GM12878 (cell line): ENCODE results near the gene AGAP3. TPM values are rescaled to one million over a fixed set of nuclear protein-coding genes. Genes with fewer than 3 reads are reported as not detected.

Source experiments
- ATAC-seq: fragments of 200-7000 bp; cut with Tn5 transposase; 3 replicates; pipeline ENCODE4 v1.9.1; 2020; ENCODE audit warnings: mild to moderate bottlenecking, moderate library complexity
- BruUV-seq: library from RNA; stranded (reverse); fragments of 400-500 nt; replicated peaks from 2 replicates; lab custom pipeline; 2021; lab: Mats Ljungman, UMichigan
- CTCF ChIA-PET: fragments of 300-600 bp; sonication (Branson Sonifier 250); formaldehyde crosslinking; extraction: SDS; loops from one replicate; lab custom pipeline; 2021; ENCODE audit warnings: inconsistent platforms; lab: Yijun Ruan, JAX
- POLR2A ChIA-PET: fragments of 350-600 bp; formaldehyde crosslinking; extraction: SDS; loops from one replicate; lab custom pipeline; 2021; ENCODE audit warnings: inconsistent platforms; lab: Charles Lee
- RAD21 ChIA-PET: fragments of 300-600 bp; sonication (Branson Sonifier 250); formaldehyde crosslinking; loops from one replicate; lab custom pipeline; 2023; ENCODE audit warnings: antibody characterized with exemption; ENCODE audit not compliant: unreplicated experiment; lab: Charles Lee
- SMC1A ChIA-PET: fragments of 300-600 bp; sonication (Branson Sonifier 250); formaldehyde crosslinking; loops from one replicate; lab custom pipeline; 2023; ENCODE audit not compliant: unreplicated experiment, uncharacterized antibody; lab: Charles Lee
- DNase-seq: peaks from one replicate; pipeline ENCODE4 v3.0.0-alpha.2; 2011; ENCODE audit warnings: low read depth, low spot score
- FAIRE-seq: peaks from 3 replicates; lab custom pipeline; 2011; peaks lifted over from hg19 to GRCh38; lab: Jason Lieb, UNC
- H2AFZ ChIP-seq: 2 replicates; pipeline ENCODE4 v1.6.0; 2011; ENCODE audit warnings: low read depth, low read length, control low read depth; ENCODE audit not compliant: control insufficient read depth
- H3K27ac ChIP-seq: 2 replicates; pipeline ENCODE4 v1.5.1; 2011; ENCODE audit warnings: control low read depth; ENCODE audit not compliant: control insufficient read depth, insufficient read depth
- H3K27me3 ChIP-seq, 2 experiments: replicated peaks in 1 of 2; 2 replicates each; pipeline versions ENCODE4 v1.6.0 to v1.6.1; 2011; ENCODE audit warnings: low read length in 1 of 2; ENCODE audit not compliant: control insufficient read depth in 2 of 2, insufficient read depth in 2 of 2
- H3K36me3 ChIP-seq, 2 experiments: 2 replicates each; pipeline ENCODE4 v1.5.1; 2011; ENCODE audit warnings: low read length in 1 of 2; ENCODE audit not compliant: control insufficient read depth in 2 of 2, insufficient read depth in 2 of 2
- H3K4me1 ChIP-seq: 2 replicates; pipeline ENCODE4 v1.6.1; 2011; ENCODE audit warnings: mild to moderate bottlenecking, low read length, moderate library complexity, mixed read lengths; ENCODE audit not compliant: control insufficient read depth, insufficient read depth
- H3K4me2 ChIP-seq: 2 replicates; pipeline ENCODE4 v1.6.0; 2011; ENCODE audit warnings: control low read depth; ENCODE audit not compliant: control insufficient read depth, insufficient read depth
- H3K4me3 ChIP-seq: fragments of 200-600 bp; sonication (generic); 2 replicates; pipeline ENCODE4 v1.5.1; 2016
- H3K79me2 ChIP-seq: 2 replicates; pipeline ENCODE4 v1.6.0; 2011; ENCODE audit warnings: low read length; ENCODE audit not compliant: control insufficient read depth, insufficient read depth
- H3K9ac ChIP-seq: 2 replicates; pipeline ENCODE4 v1.8.0; 2011; ENCODE audit warnings: low read length, control low read depth, mixed read lengths; ENCODE audit not compliant: control insufficient read depth, insufficient read depth
- H3K9me3 ChIP-seq: replicated peaks from 3 replicates; pipeline ENCODE4 v1.5.1; 2011; ENCODE audit warnings: mild to moderate bottlenecking, low read length; ENCODE audit not compliant: control insufficient read depth, insufficient read depth
- H4K20me1 ChIP-seq: 2 replicates; pipeline ENCODE4 v1.6.0; 2011; ENCODE audit not compliant: control insufficient read depth, insufficient read depth
- BHLHE40 ChIP-seq, 2 experiments: fragments of 450-650 bp in 1 of 2; IDR thresholded peaks; 2 replicates each; pipeline ENCODE4 v1.6.1; 2011 to 2017; ENCODE audit warnings: low read depth in 2 of 2, borderline replicate concordance in 1 of 2, improper control_type of control experiment in 1 of 2, low read length in 1 of 2, mild to moderate bottlenecking in 1 of 2
- CHD4 ChIP-seq: fragments of 200-600 bp; sonication (generic); IDR thresholded peaks from 2 replicates; pipeline ENCODE4 v1.6.1; 2016; ENCODE audit warnings: mild to moderate bottlenecking
- EZH2 ChIP-seq: IDR thresholded peaks from 2 replicates; pipeline ENCODE4 v1.6.1; 2012; ENCODE audit warnings: low read depth, mild to moderate bottlenecking, control low read depth, inconsistent platforms, low read length, borderline replicate concordance; ENCODE audit not compliant: control insufficient read depth
- IKZF1 ChIP-seq: fragments of 450-650 bp; conservative IDR thresholded peaks from 2 replicates; pipeline ENCODE4 v1.6.1; 2017; ENCODE audit warnings: antibody characterized with exemption, mild to moderate bottlenecking
- IRF5 ChIP-seq: fragments of 450-650 bp; IDR thresholded peaks from 2 replicates; pipeline ENCODE4 v1.6.1; 2017; ENCODE audit warnings: borderline replicate concordance
- LARP7 ChIP-seq: fragments of 450-650 bp; IDR thresholded peaks from 2 replicates; pipeline ENCODE4 v1.6.1; 2017; ENCODE audit warnings: mild to moderate bottlenecking
- NFXL1 ChIP-seq: fragments of 450-650 bp; IDR thresholded peaks from 2 replicates; pipeline ENCODE4 v1.6.1; 2017; ENCODE audit warnings: antibody characterized with exemption, mild to moderate bottlenecking, borderline replicate concordance
- POLR2AphosphoS2 ChIP-seq: IDR thresholded peaks from 2 replicates; pipeline ENCODE4 v1.6.1; 2011; ENCODE audit warnings: low read depth, mild to moderate bottlenecking, low read length, improper control_type of control experiment, moderate library complexity
- SMAD5 ChIP-seq: IDR thresholded peaks from 2 replicates; pipeline ENCODE4 v1.6.1; 2016; ENCODE audit warnings: antibody characterized with exemption, low read depth
- TAF1 ChIP-seq: IDR thresholded peaks from 2 replicates; pipeline ENCODE4 v1.6.1; 2011; ENCODE audit warnings: mild to moderate bottlenecking, low read depth, low read length, borderline replicate concordance
- YY1 ChIP-seq: IDR thresholded peaks from 2 replicates; pipeline ENCODE4 v1.6.1; 2011; ENCODE audit warnings: low read depth, mild to moderate bottlenecking, low read length
- ZNF384 ChIP-seq: IDR thresholded peaks from 2 replicates; pipeline ENCODE4 v1.6.1; 2012; ENCODE audit warnings: low read depth, mild to moderate bottlenecking, low read length, improper control_type of control experiment, borderline replicate concordance
- ZNF592 ChIP-seq: fragments of 450-650 bp; IDR thresholded peaks from 2 replicates; pipeline ENCODE4 v1.6.1; 2017; ENCODE audit warnings: mild to moderate bottlenecking, moderate library complexity
- ZZZ3 ChIP-seq: IDR thresholded peaks from 2 replicates; pipeline ENCODE4 v1.6.1; 2011; ENCODE audit warnings: low read depth; ENCODE audit not compliant: control insufficient read depth, insufficient read length
- WGBS: methylation state at CpG from one replicate; pipeline ENCODE4 v1.1.6; 2016; ENCODE audit warnings: low lambda C conversion rate; ENCODE audit not compliant: insufficient replicate concordance, insufficient coverage; ENCODE audit errors: missing lambda C conversion rate; 5-methylcytosine and 5-hydroxymethylcytosine counted together
- in situ Hi-C: fragments of 300-500 bp; cut with MboI; formaldehyde crosslinking; loops from 9 replicates; pipeline ENCODE4 v1.14.3; 2018; ENCODE audit warnings: mixed read lengths
- intact Hi-C: fragments of 100-400 bp; cut with micrococcal nuclease; formaldehyde crosslinking; loops from one replicate; pipeline ENCODE4 v1.14.2; 2022; ENCODE audit not compliant: unreplicated experiment
- polyA plus RNA-seq, 11 experiments: library from polyadenylated mRNA; depleted of rRNA in 4 of 11; unstranded in 6 of 11; stranded (reverse) in 5 of 11; fragments of >200 nt; fragmentation: Nextera tagmentation in 4 of 11; fragmentation: Illumina TruSeq in 1 of 11; extraction: Ambion mirVana in 4 of 11; extraction: Trizol in 1 of 11; gene quantifications; 1 replicate in 1 of 11; 2 replicates in 10 of 11; pipeline versions ENCODE4 v1.2.1 to v1.2.3, GENCODE V29; 2011 to 2016; ENCODE audit warnings: inconsistent platforms in 2 of 11, missing spikeins in 2 of 11, low read depth in 1 of 11
- total RNA-seq, 4 experiments: library from RNA; depleted of rRNA in 3 of 4; stranded (reverse); fragments of >200 nt in 3 of 4; fragmentation: Illumina TruSeq in 1 of 4; extraction: Trizol in 1 of 4; gene quantifications; 2 replicates each; pipeline versions ENCODE4 v1.2.1 to v1.2.3, GENCODE V29; 2013 to 2021

AGAP3 gene
- total and polyA plus RNA-seq, 10 of the 15 experiments (the other 5 are each of a cell fraction or from before 2014, with no cell fraction given) = 1.8 to 68.1 (median 15.7) TPM

GRCh38 chr7:151116603-151117440 is 30.5 kb downstream of the AGAP3 start:
- no peak overlapping the region for H3K9ac ChIP-seq
- intact Hi-C loops = no loop called here

More at GRCh38 chr7:151116603-151117440, 30.5 kb downstream of the AGAP3 start:
- FAIRE-seq (no peak), DNase-seq (no peak), ATAC-seq (no peak)
- no peak overlapping the region for H3K27ac ChIP-seq
- H3K4me1 ChIP-seq = no peaks in the 10 kb centered on the region
- in situ Hi-C loops = no loop called here
- ChIA-PET POLR2A (no interaction called here), SMC1A (no interaction called here), RAD21 (no interaction called here), CTCF (interaction anchor here (1.2 kb wide), 1 partner anchor 27 kb away, joined by 3 read pairs; no protein-coding TSS in a partner anchor)
- H3K79me2 ChIP-seq = no peaks in the 10 kb centered on the region
- 90% methylated on average over 26 of the region's 27 CpGs for WGBS
- H3K4me2 ChIP-seq = no peak overlapping the region
- H3K9me3 ChIP-seq = no peaks in the 10 kb centered on the region
- no peak overlapping the region for H2AFZ ChIP-seq
- peaks cover 3 to 19% of the 10 kb centered on the region in 2 experiments; a peak in 3 of 4 replicates for H3K36me3 ChIP-seq
- no TSS peak for BruUV-seq
- no peaks in the 10 kb centered on the region; the same call in 1 of the 2 replicates for H4K20me1 ChIP-seq
- no peak overlapping the region for H3K4me3 ChIP-seq
- no peaks in the 10 kb centered on the region for H3K27me3 ChIP-seq
- no peak for TF ChIP-seq LARP7
- TF ChIP-seq IKZF1 = no peak
- TF ChIP-seq YY1 = no peak
- no peak for TF ChIP-seq EZH2
- TF ChIP-seq SMAD5 = no peak
- no peak for TF ChIP-seq BHLHE40 (IDR thresholded peaks at IDR 0.05; ENCODE audit: borderline replicate concordance in 1 of 2, low read depth in 2 of 2, low read length in 1 of 2)
- no peak for TF ChIP-seq POLR2AphosphoS2
- no peak for TF ChIP-seq IRF5
- no peak for TF ChIP-seq NFXL1
- no peak for TF ChIP-seq ZNF592
- no peak for TF ChIP-seq ZZZ3
- no peak for TF ChIP-seq CHD4
- TF ChIP-seq ZNF384 = no peak
- TF ChIP-seq TAF1 = no peak
